IPS-18a (cell line): ENCODE measurements around the gene ZNF69.
"Not testable (repeated sequence)": the region's sequence is repeated elsewhere in the genome, so short reads cannot be mapped to it uniquely, and the experiment has no call there.

Experiments
- H3K27ac ChIP-seq: one replicate; pipeline ENCODE4 v1.5.1; 2013; ENCODE audit warnings: low read length
- H3K27me3 ChIP-seq: one replicate; pipeline ENCODE4 v1.6.1; 2013; ENCODE audit warnings: mild to moderate bottlenecking, low read length; ENCODE audit not compliant: control insufficient read depth, insufficient read depth
- H3K36me3 ChIP-seq: one replicate; pipeline ENCODE4 v1.6.1; 2013; ENCODE audit warnings: low read depth, low read length; ENCODE audit not compliant: control insufficient read depth
- H3K4me1 ChIP-seq: one replicate; pipeline ENCODE4 v1.6.1; 2013; ENCODE audit warnings: low read depth, low read length; ENCODE audit not compliant: control insufficient read depth
- H3K4me3 ChIP-seq: one replicate; pipeline ENCODE4 v1.5.1; 2013; ENCODE audit warnings: low read length
- H3K9ac ChIP-seq: one replicate; pipeline ENCODE4 v1.6.1; 2013; ENCODE audit warnings: mild to moderate bottlenecking, low read length, moderate library complexity
- H3K9me3 ChIP-seq: one replicate; pipeline ENCODE4 v1.6.1; 2013; ENCODE audit warnings: low read depth, low read length; ENCODE audit not compliant: control insufficient read depth

The ZNF69 gene

GRCh38 chr19:11941361-11941887 lies 53.8 kb downstream of the ZNF69 start:
- not testable (repeated sequence) for H3K27me3 ChIP-seq, H3K4me3 ChIP-seq, H3K27ac ChIP-seq, H3K4me1 ChIP-seq, H3K36me3 ChIP-seq, H3K9ac ChIP-seq
- H3K9me3 ChIP-seq: peaks cover 38% of the 10 kb centered on the region

DNA sequence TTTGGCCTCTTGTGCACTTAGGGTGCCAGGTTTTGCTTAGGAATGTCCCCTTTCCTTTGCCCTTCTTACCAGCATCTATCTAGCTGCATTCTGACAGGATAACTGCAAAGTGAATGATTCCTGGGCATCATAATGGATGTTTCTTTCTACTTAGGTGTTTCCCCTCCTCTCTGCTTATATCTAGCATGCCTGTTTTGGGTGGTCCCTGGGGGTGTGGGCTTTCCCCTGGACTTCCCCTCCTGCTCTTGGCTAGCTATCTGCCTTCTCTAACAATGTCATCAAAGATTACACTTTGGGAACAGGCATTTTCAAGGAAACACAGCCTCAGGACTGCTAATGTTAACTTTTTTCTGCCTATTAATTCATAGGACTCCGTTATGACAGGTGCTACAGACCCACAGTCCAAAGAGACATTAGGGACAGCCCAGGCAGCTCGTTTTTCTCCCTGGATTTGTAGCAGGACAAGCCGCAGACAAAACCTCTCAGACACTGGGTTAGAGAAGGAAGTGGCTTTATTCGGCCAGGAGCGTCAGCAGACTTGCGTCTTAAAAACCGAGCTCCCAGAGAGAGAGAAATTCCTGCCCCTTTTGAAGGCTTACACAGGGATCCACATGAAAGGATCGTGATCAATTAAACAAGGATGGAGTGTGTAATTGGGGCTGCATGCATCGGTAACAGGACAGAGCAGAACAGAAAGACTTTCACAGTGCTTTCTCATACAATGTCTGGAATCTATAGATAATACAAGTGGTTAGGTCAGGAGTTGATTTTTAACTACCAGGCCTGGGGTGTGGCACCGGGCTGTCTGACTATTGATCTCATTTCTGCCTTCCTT lies 54.6 kb downstream of the ZNF69 start:
- Histone ChIP-seq H3K9ac (no peak overlapping the region), H3K27me3 (no peaks in the 10 kb centered on the region), H3K4me1 (no peaks in the 10 kb centered on the region), H3K4me3 (no peak overlapping the region), H3K9me3 (peaks cover 42% of the 10 kb centered on the region), H3K36me3 (peaks cover 3% of the 10 kb centered on the region), H3K27ac (no peak overlapping the region)

DNA sequence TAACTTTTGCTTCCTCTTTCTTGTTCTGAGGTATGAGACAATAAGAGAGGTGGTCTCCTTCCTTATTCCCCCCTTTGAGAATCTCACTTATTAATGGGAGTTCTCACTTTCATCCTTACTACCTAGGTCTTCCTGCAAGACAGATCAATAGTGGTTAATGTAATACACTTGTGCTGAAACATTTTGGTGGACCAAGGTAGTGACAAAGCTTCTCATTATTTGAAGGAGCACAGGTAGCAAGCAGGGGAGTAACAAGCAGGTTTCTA lies 55.2 kb downstream of the ZNF69 start:
- H3K9ac ChIP-seq: no peak overlapping the region
- H3K9me3 ChIP-seq: peaks cover 47% of the 10 kb centered on the region
- H3K4me3 ChIP-seq: no peak overlapping the region
- H3K36me3 ChIP-seq: peaks cover 8% of the 10 kb centered on the region
- H3K27me3 ChIP-seq: no peaks in the 10 kb centered on the region
- no peak overlapping the region for H3K27ac ChIP-seq
- H3K4me1 ChIP-seq: no peaks in the 10 kb centered on the region

DNA sequence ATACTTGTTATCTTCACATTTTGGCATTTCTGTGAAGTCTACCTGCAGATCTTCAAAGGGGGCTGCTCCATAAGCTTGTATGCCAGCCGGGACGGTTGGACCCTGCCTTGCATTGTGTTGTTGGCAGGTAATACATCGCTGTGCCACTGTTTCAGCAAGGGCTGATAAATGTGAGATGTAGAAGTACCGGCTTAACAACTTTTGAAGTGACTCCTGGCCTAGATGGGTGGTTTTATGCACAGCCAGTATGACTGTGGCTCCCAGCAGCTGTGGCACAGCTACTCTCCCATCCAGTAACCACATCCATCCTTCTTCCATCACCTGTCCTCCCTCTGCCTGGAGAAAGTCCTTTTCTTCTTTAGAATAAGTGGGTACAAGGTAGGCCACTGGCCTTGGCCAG lies 57.1 kb downstream of the ZNF69 start:
- no peak overlapping the region for H3K4me3 ChIP-seq
- H3K27me3 ChIP-seq: no peaks in the 10 kb centered on the region
- no peak overlapping the region for H3K27ac ChIP-seq
- no peak overlapping the region for H3K9ac ChIP-seq
- H3K36me3 ChIP-seq: peaks cover 27% of the 10 kb centered on the region
- peaks cover 63% of the 10 kb centered on the region for H3K9me3 ChIP-seq
- no peaks in the 10 kb centered on the region for H3K4me1 ChIP-seq

DNA sequence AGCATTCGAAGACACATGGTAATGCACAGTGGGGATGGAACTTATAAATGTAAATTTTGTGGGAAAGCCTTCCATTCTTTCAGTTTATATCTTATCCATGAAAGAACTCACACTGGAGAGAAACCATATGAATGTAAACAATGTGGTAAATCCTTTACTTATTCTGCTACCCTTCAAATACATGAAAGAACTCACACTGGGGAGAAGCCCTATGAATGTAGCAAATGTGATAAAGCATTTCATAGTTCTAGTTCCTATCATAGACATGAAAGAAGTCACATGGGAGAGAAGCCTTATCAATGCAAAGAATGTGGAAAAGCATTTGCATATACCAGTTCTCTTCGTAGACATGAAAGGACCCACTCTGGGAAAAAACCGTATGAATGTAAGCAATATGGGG lies 61.1 kb downstream of the ZNF69 start:
- Histone ChIP-seq H3K27ac (no peak overlapping the region), H3K36me3 (peaks cover 35% of the 10 kb centered on the region), H3K9ac (no peak overlapping the region), H3K4me3 (no peak overlapping the region), H3K9me3 (peaks cover 82% of the 10 kb centered on the region), H3K4me1 (no peaks in the 10 kb centered on the region), H3K27me3 (no peaks in the 10 kb centered on the region)

- H3K36me3 ChIP-seq: peaks cover 35% of the 10 kb centered on the region
- H3K27ac ChIP-seq: no peak overlapping the region
- H3K9ac ChIP-seq: no peak overlapping the region
- H3K4me3 ChIP-seq: no peak overlapping the region
- H3K4me1 ChIP-seq: no peaks in the 10 kb centered on the region
- H3K9me3 ChIP-seq: peaks cover 78% of the 10 kb centered on the region
- H3K27me3 ChIP-seq: no peaks in the 10 kb centered on the region
Measured at GRCh38 chr19:11949201-11949600, 61.6 kb downstream of the ZNF69 start.

- H3K36me3 ChIP-seq: peaks cover 35% of the 10 kb centered on the region
Measured at GRCh38 chr19:11949614-11950080, 62.1 kb downstream of the ZNF69 start.

GRCh38 chr19:11950312-11950711 lies 62.7 kb downstream of the ZNF69 start:
- H3K27me3 ChIP-seq: no peaks in the 10 kb centered on the region
- H3K9me3 ChIP-seq: peaks cover 74% of the 10 kb centered on the region
- H3K9ac ChIP-seq: no peak overlapping the region
- H3K27ac ChIP-seq: no peak overlapping the region
- no peak overlapping the region for H3K4me3 ChIP-seq
- H3K4me1 ChIP-seq: no peaks in the 10 kb centered on the region
- peaks cover 35% of the 10 kb centered on the region for H3K36me3 ChIP-seq

More at GRCh38 chr19:11949614-11950080, 62.1 kb downstream of the ZNF69 start:
- not testable (repeated sequence) for H3K27me3 ChIP-seq, H3K4me3 ChIP-seq, H3K9ac ChIP-seq, H3K27ac ChIP-seq, H3K4me1 ChIP-seq
- peaks cover 77% of the 10 kb centered on the region for H3K9me3 ChIP-seq
